Spleen (tissue), 7 donors: Measurements from ENCODE around the gene HLA-F.

Source experiments
- POLR2A ChIP-seq, 3 donors: fragments of 450-650 bp; IDR thresholded peaks; one replicate each; pipeline ENCODE4 v1.5.1; 2017; ENCODE audit warnings: antibody characterized with exemption in 3 of 3, mild to moderate bottlenecking in 1 of 3
- POLR2AphosphoS5 ChIP-seq, 3 donors: sonication (generic); formaldehyde crosslinking; IDR thresholded peaks; one replicate each; pipeline ENCODE4 v1.5.1; 2017; ENCODE audit warnings: antibody characterized with exemption in 3 of 3
- TF ChIP-seq, protein P1 (sequence below), 11 experiments: fragments of 200-600 bp in 7 of 11; fragments of 450-650 bp in 4 of 11; sonication (generic) in 4 of 11; IDR thresholded peaks in 8 of 11; conservative IDR thresholded peaks in 3 of 11; 1 replicate in 7 of 11; 2 replicates in 4 of 11; pipeline versions ENCODE4 v1.4.0 to v1.8.0; 2016 to 2021; ENCODE audit warnings: antibody characterized with exemption in 11 of 11, inconsistent platforms in 4 of 11, mild to moderate bottlenecking in 1 of 11
- donor health status: DM: no; HTN: no; CAD: no; lungs with moderate emphysema.
- donor health status: DM: no; HTN: no; CAD: no.
- donor health status: DM: no; HTN: no; CAD: no.

DNA sequence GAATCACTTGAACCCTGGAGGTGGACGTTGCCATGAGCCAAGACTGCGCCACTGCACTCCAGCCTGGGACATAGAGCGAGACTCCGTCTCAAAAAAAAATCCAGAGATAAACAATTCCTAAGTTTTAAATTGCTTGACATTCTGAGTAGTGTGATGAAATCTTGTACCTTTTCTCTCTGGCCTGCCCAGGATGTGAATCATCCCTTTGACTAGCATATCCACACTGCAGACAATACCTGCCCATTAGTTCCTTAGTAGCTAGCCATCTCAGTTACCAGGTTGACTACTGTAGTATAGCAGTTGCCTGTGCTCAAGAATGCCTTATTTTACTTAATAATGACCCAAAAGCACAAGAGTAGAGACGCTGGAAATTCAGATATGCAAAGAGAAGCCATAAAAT is 45.1 kb upstream of the HLA-F start:
- TF ChIP-seq, protein P1, sequence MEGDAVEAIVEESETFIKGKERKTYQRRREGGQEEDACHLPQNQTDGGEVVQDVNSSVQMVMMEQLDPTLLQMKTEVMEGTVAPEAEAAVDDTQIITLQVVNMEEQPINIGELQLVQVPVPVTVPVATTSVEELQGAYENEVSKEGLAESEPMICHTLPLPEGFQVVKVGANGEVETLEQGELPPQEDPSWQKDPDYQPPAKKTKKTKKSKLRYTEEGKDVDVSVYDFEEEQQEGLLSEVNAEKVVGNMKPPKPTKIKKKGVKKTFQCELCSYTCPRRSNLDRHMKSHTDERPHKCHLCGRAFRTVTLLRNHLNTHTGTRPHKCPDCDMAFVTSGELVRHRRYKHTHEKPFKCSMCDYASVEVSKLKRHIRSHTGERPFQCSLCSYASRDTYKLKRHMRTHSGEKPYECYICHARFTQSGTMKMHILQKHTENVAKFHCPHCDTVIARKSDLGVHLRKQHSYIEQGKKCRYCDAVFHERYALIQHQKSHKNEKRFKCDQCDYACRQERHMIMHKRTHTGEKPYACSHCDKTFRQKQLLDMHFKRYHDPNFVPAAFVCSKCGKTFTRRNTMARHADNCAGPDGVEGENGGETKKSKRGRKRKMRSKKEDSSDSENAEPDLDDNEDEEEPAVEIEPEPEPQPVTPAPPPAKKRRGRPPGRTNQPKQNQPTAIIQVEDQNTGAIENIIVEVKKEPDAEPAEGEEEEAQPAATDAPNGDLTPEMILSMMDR (IDR thresholded peaks at IDR 0.05 in 8 of 11, conservative IDR thresholded peaks at IDR 0.05 in 3 of 11): no peak
- no peak for TF ChIP-seq POLR2AphosphoS5 (IDR thresholded peaks at IDR 0.05)
- no peak for TF ChIP-seq POLR2A (IDR thresholded peaks at IDR 0.05)
